Stomach (tissue), 9 donors: ENCODE data around the gene SYNPO2. TPM values are rescaled to one million over a fixed set of nuclear protein-coding genes. Genes with fewer than 3 reads are reported as not detected.

Source experiments
- DNase-seq, 2 donors: peaks; one replicate each; pipeline versions ENCODE4 v3.0.0 to v3.0.0-alpha.2; 2013 to 2019
- H3K27ac ChIP-seq, 5 donors: fragments of 200-600 bp in 4 of 5; sonication (generic) in 4 of 5; one replicate each; pipeline ENCODE4 v1.5.1; 2013 to 2019; ENCODE audit warnings: mild to moderate bottlenecking in 1 of 5, moderate library complexity in 1 of 5
- H3K27me3 ChIP-seq, 3 donors: fragments of 200-600 bp; sonication (generic); one replicate each; pipeline ENCODE4 v1.5.1; 2017 to 2019; ENCODE audit warnings: mixed run types in 1 of 3
- H3K36me3 ChIP-seq, 4 donors: fragments of 200-600 bp; sonication (generic); 1 replicate in 3 of 4; 2 replicates in 1 of 4; pipeline ENCODE4 v1.5.1; 2016 to 2019
- H3K4me1 ChIP-seq, 4 donors: fragments of 200-600 bp; sonication (generic); one replicate each; pipeline ENCODE4 v1.5.1; 2016 to 2019
- H3K4me3 ChIP-seq, 4 donors: fragments of 200-600 bp; sonication (generic) in 3 of 4; one replicate each; pipeline ENCODE4 v1.5.1; 2016 to 2019; ENCODE audit warnings: mild to moderate bottlenecking in 1 of 4
- H3K9me3 ChIP-seq, 4 donors: fragments of 200-600 bp; sonication (generic); one replicate each; pipeline ENCODE4 v1.5.1; 2016 to 2019
- EP300 ChIP-seq: sonication (generic); formaldehyde crosslinking; IDR thresholded peaks from one replicate; pipeline ENCODE4 v1.6.1; 2017; ENCODE audit warnings: antibody characterized with exemption
- POLR2A ChIP-seq, 4 donors: fragments of 450-650 bp; IDR thresholded peaks; one replicate each; pipeline ENCODE4 v1.6.1; 2016; ENCODE audit warnings: antibody characterized with exemption in 4 of 4, control low read depth in 2 of 4, mild to moderate bottlenecking in 1 of 4, moderate library complexity in 1 of 4
- POLR2AphosphoS5 ChIP-seq, 3 donors: sonication (generic); formaldehyde crosslinking; IDR thresholded peaks; one replicate each; pipeline ENCODE4 v1.6.1; 2016; ENCODE audit warnings: antibody characterized with exemption in 3 of 3
- WGBS, 5 donors: extraction: QIAGEN DNeasy Blood & Tissue Kit in 3 of 5; methylation state at CpG; one replicate each; pipeline versions ENCODE4 v1.1.5 to v1.1.7; 2013 to 2018; 5-methylcytosine and 5-hydroxymethylcytosine counted together
- intact Hi-C: fragments of 100-400 bp; cut with DNase I; formaldehyde crosslinking; loops from one replicate; pipeline ENCODE4 v1.15.1; 2023; ENCODE audit warnings: low total_unique reads
- polyA plus RNA-seq, 3 donors: library from polyadenylated mRNA; stranded (reverse); fragments of 200-250 nt; gene quantifications; one replicate each; pipeline ENCODE4 v1.2.3, GENCODE V29; 2013
- total RNA-seq, 5 donors: library from RNA; depleted of rRNA; stranded (reverse); fragments of >200 nt; gene quantifications; one replicate each; pipeline versions ENCODE4 v1.1.0 to v1.2.3, GENCODE V29; 2014 to 2016
- TF ChIP-seq, protein P1 (sequence below), 7 experiments: fragments of 450-650 bp in 4 of 7; fragments of 200-600 bp in 3 of 7; sonication (generic) in 3 of 7; IDR thresholded peaks; one replicate each; pipeline ENCODE4 v1.5.1; 2016 to 2019; ENCODE audit warnings: antibody characterized with exemption in 7 of 7, control low read depth in 2 of 7, mild to moderate bottlenecking in 1 of 7
- donor health status: healthy with polysubstance abuse.
- donor health status: Bipolar disorder and iron deficiency.
- donor health status: healthy.

Gene SYNPO2
- total and polyA plus RNA-seq, 8 donors: 24.8 to 644 (median 150) TPM

DNA sequence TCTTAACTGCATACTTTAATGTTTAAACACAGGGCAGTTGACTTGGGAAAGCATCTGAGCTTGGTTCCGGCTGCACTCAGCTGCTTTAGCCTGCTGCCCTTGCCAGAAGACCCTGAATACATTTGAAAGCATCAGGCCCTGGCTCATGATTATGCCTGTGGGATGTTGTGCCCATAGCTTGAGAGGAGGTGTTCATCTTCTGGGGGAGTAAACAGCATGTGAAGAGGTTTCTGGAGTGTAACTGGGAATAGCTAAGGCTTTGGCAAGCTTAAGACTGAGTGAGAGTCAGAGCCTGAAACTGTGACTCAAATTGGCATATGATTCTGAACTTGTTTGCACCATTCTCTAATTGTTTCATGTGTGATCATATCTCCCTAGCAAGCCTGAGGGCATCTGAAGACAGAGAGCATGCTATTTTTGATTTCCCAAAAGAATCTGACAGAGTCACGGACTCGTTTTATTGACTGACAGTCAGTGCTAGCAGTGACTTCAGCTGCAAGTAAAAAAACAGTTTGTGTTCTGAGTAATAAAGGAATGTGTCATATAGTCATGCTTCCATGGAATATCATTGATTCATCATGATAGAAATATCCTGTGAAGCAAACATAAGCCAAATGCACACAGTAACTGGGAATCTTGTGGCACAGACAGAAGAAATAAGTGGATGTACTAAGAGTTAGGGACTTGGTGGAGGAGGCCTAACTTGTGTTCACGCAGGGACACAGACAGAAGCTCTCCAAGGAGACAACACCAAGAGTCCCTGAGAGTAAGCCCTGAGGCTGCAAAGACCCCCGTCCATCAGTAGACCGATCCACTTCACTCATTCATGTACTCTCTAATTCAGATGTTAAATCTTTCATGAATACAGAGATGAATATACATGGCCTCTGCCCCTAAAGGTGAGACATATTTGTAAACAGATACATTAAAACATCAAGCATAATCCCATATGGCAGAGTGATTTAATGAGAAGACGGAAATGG lies 100.7 kb downstream of the SYNPO2 start:
- 72 to 87% (median 73%) methylated on average over 7 of the region's 7 CpGs for WGBS, 5 donors
- no peaks in the 10 kb centered on the region for H3K9me3 ChIP-seq
- no peaks in the 10 kb centered on the region for H3K27me3 ChIP-seq
- peaks cover 0 to 57% (median 17%) of the 10 kb centered on the region in 4 donors for H3K4me1 ChIP-seq
- peak in 2 of 3 donors; percentile 8 to 82 for TF ChIP-seq POLR2AphosphoS5 (IDR thresholded peaks at IDR 0.05)
- no peak for TF ChIP-seq EP300
- peak overlapping the region; percentile 41 to 89 (median 79) for H3K27ac ChIP-seq
- DNase-seq: no peak
- H3K4me3 ChIP-seq: no peak overlapping the region
- intact Hi-C loops: loop anchor here (10.0 kb wide), 1 partner anchor 295 kb away; no protein-coding TSS in a partner anchor
- H3K36me3 ChIP-seq: no peaks in the 10 kb centered on the region

DNA sequence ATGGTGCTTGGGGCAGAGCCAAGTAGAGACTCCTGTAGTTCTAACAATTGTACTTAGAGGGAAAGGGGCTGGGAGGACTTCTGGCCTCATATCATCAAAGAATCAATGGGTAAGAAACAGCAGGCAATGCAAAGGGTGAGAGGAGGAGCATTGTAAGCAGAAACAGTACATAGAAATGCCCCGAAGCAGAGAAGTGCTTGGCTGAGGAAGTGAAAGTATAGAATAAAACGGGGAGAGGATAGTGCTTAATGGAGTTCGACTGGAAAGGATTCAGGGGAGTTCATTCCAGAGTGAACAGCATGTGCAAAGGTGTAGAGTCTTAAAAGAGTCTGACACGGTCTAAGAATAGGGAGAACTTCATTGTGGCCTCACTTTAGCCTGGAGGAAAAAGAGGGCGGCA lies 103.0 kb downstream of the SYNPO2 start:
- Histone ChIP-seq H3K4me1 (peaks cover 0 to 46% (median 17%) of the 10 kb centered on the region in 4 donors), H3K27ac (peak overlapping the region in 4 of 5 donors; percentile 77 to 89 (median 84)), H3K36me3 (no peaks in the 10 kb centered on the region), H3K4me3 (no peak overlapping the region), H3K27me3 (no peaks in the 10 kb centered on the region), H3K9me3 (no peaks in the 10 kb centered on the region)
- DNase-seq: no peak
- TF ChIP-seq POLR2AphosphoS5 (IDR thresholded peaks at IDR 0.05): no peak
- no peak for TF ChIP-seq EP300
- intact Hi-C loops: no loop called here
- 61 to 81% (median 73%) methylated on average over 5 of the region's 5 CpGs for WGBS, 5 donors

- no peak for TF ChIP-seq POLR2AphosphoS5 (IDR thresholded peaks at IDR 0.05)
- TF ChIP-seq EP300: no peak
- no peak for TF ChIP-seq POLR2A (IDR thresholded peaks at IDR 0.05)
- TF ChIP-seq, protein P1, sequence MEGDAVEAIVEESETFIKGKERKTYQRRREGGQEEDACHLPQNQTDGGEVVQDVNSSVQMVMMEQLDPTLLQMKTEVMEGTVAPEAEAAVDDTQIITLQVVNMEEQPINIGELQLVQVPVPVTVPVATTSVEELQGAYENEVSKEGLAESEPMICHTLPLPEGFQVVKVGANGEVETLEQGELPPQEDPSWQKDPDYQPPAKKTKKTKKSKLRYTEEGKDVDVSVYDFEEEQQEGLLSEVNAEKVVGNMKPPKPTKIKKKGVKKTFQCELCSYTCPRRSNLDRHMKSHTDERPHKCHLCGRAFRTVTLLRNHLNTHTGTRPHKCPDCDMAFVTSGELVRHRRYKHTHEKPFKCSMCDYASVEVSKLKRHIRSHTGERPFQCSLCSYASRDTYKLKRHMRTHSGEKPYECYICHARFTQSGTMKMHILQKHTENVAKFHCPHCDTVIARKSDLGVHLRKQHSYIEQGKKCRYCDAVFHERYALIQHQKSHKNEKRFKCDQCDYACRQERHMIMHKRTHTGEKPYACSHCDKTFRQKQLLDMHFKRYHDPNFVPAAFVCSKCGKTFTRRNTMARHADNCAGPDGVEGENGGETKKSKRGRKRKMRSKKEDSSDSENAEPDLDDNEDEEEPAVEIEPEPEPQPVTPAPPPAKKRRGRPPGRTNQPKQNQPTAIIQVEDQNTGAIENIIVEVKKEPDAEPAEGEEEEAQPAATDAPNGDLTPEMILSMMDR (IDR thresholded peaks at IDR 0.05): no peak
- Histone ChIP-seq H3K36me3 (no peaks in the 10 kb centered on the region), H3K27ac (peak overlapping the region in 4 of 5 donors; percentile 77 to 89 (median 84)), H3K27me3 (no peaks in the 10 kb centered on the region), H3K4me1 (peaks cover 0 to 42% (median 15%) of the 10 kb centered on the region in 4 donors), H3K4me3 (no peak overlapping the region), H3K9me3 (no peaks in the 10 kb centered on the region)
- no peak for DNase-seq
- intact Hi-C loops: no loop called here
- 72 to 88% (median 80%) methylated on average over 1 of the region's 1 CpG for WGBS, 5 donors
Observed at GRCh38 chr4:118992149-118992548, 103.5 kb downstream of the SYNPO2 start.

DNA sequence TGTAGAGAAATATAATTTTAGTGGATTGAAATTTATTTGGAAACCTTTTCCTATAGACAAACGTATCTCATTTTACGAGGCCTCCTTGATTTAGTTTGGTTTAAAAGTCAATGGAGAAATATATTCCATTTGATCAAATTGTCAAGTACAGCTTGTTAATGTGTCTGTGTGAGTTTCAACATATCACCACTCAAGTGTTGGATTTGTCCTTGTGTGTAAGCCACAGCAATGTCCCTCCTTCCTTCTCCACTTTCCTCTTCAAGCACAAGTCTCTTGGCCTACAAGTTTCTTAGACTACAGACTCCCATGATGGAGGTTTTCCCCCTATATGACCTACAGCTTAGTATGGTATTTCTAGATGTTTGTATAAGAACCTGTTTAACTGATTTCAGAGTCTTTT lies 104.7 kb downstream of the SYNPO2 start:
- DNase-seq: no peak

DNA sequence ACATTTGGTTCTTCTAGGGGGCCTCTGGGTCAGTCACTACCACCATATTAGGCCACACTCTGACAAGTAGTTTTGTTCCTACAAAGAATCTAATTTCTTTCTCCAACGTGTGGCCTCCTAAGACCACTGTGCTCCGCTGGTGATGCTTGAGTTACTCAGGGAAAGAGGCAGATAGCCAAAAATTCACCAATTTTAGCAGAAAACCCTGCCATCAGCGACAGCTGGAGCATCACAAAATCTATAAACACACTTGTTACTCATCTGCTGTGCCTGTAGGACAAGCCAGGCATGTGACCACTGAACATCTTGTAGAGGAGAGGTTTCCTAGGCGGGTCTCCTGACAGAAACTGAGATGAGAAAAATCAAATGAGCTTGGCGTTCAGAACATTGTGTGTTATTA lies 105.4 kb downstream of the SYNPO2 start:
- Histone ChIP-seq H3K4me3 (no peak overlapping the region), H3K4me1 (peaks cover 0 to 27% (median 5%) of the 10 kb centered on the region in 4 donors), H3K27me3 (no peaks in the 10 kb centered on the region), H3K9me3 (no peaks in the 10 kb centered on the region), H3K27ac (peak overlapping the region; percentile 57 to 89 (median 79)), H3K36me3 (no peaks in the 10 kb centered on the region)
- 51 to 77% (median 65%) methylated on average over 5 of the region's 5 CpGs for WGBS, 5 donors
- TF ChIP-seq POLR2A (IDR thresholded peaks at IDR 0.05): no peak
- peak; percentile 66 to 89 (median 86) for TF ChIP-seq POLR2AphosphoS5 (IDR thresholded peaks at IDR 0.05)
- no peak for TF ChIP-seq EP300
- TF ChIP-seq, protein P1 (IDR thresholded peaks at IDR 0.05): no peak
- intact Hi-C loops: no loop called here
- peak; percentile 38 to 44 for DNase-seq

More for the DNA sequence above, 104.7 kb downstream of the SYNPO2 start:
- H3K9me3 ChIP-seq: no peaks in the 10 kb centered on the region
- H3K27ac ChIP-seq: peak overlapping the region in 4 of 5 donors; percentile 77 to 89 (median 84)
- 81 to 96% (median 88%) methylated on average over 2 of the region's 2 CpGs for WGBS, 5 donors
- H3K4me3 ChIP-seq: no peak overlapping the region
- TF ChIP-seq, protein P1 (IDR thresholded peaks at IDR 0.05): no peak
- TF ChIP-seq EP300 (no peak), POLR2A (IDR thresholded peaks at IDR 0.05) (no peak), POLR2AphosphoS5 (IDR thresholded peaks at IDR 0.05) (no peak)
- H3K36me3 ChIP-seq: no peaks in the 10 kb centered on the region
- H3K4me1 ChIP-seq: peaks cover 0 to 30% (median 7%) of the 10 kb centered on the region in 4 donors
- intact Hi-C loops: no loop called here
- no peaks in the 10 kb centered on the region for H3K27me3 ChIP-seq
